SK-N-SH (cell line): ENCODE measurements around the gene KIF11.

Experiments
- FOXJ3 ChIP-seq: sonication (generic); formaldehyde crosslinking; IDR thresholded peaks from 2 replicates; pipeline ENCODE4 v1.5.1; 2020; ENCODE audit warnings: mild to moderate bottlenecking, missing genetic modification reagents
- MEF2A ChIP-seq: IDR thresholded peaks from 2 replicates; pipeline ENCODE4 v1.4.0; 2012; ENCODE audit warnings: low read depth, borderline replicate concordance
- MXI1 ChIP-seq: IDR thresholded peaks from 2 replicates; pipeline ENCODE4 v1.6.1; 2012; ENCODE audit warnings: mild to moderate bottlenecking, low read depth, low read length, improper control_type of control experiment
- NFIC ChIP-seq: IDR thresholded peaks from 2 replicates; pipeline ENCODE4 v1.4.0; 2012; ENCODE audit warnings: borderline replicate concordance
- NRF1 ChIP-seq: IDR thresholded peaks from 2 replicates; pipeline ENCODE4 v1.6.1; 2012; ENCODE audit warnings: low read depth, mild to moderate bottlenecking, low read length
- RAD21 ChIP-seq: IDR thresholded peaks from 2 replicates; pipeline ENCODE4 v1.6.1; 2012; ENCODE audit warnings: mild to moderate bottlenecking, low read length
- RCOR1 ChIP-seq: fragments of 150-350 bp; IDR thresholded peaks from 2 replicates; pipeline ENCODE4 v1.6.1; 2017; ENCODE audit warnings: antibody characterized with exemption, low read length
- TF ChIP-seq, protein P1 (sequence below): fragments of 200-600 bp; sonication (generic); IDR thresholded peaks from 2 replicates; pipeline ENCODE4 v1.6.1; 2017; ENCODE audit warnings: antibody characterized with exemption, mild to moderate bottlenecking, moderate library complexity
- TF ChIP-seq, protein P2 (sequence below): IDR thresholded peaks from 2 replicates; pipeline ENCODE4 v1.4.0; 2012; ENCODE audit warnings: low read depth
- TF ChIP-seq, protein P3 (sequence below): IDR thresholded peaks from 2 replicates; pipeline ENCODE4 v1.6.1; 2012; ENCODE audit warnings: mild to moderate bottlenecking, low read depth, low read length, moderate library complexity

DNA sequence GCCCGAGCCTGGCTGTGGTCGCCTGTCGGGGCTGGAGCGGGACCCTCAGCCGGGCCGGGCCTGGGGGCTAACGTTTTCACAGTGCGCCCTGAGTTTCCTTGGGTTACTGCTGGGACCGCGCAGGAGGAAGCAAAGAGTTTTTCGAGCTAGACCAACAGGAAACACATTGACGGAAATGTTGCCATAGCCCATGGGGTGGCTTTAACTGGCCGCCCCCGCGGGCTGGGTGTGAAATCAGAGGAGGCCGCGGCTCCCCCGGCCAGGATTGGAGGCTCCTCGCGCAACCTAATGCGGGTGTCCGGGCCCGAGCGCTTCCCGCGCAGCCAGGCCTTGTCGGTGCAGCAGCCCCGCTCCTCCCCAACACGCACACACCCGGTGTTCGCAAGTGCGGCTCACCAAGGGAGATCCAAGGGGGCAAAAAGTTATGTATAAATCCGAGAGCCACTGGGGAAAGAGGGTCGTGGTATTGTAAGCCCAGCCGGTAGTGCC lies 98.7 kb downstream of the KIF11 start:
- no peak for TF ChIP-seq FOXJ3 (CRISPR knock-in tag)
- no peak for TF ChIP-seq MXI1
- TF ChIP-seq, protein P1, sequence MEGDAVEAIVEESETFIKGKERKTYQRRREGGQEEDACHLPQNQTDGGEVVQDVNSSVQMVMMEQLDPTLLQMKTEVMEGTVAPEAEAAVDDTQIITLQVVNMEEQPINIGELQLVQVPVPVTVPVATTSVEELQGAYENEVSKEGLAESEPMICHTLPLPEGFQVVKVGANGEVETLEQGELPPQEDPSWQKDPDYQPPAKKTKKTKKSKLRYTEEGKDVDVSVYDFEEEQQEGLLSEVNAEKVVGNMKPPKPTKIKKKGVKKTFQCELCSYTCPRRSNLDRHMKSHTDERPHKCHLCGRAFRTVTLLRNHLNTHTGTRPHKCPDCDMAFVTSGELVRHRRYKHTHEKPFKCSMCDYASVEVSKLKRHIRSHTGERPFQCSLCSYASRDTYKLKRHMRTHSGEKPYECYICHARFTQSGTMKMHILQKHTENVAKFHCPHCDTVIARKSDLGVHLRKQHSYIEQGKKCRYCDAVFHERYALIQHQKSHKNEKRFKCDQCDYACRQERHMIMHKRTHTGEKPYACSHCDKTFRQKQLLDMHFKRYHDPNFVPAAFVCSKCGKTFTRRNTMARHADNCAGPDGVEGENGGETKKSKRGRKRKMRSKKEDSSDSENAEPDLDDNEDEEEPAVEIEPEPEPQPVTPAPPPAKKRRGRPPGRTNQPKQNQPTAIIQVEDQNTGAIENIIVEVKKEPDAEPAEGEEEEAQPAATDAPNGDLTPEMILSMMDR, result no peak
- TF ChIP-seq RCOR1, result no peak
- TF ChIP-seq, protein P2, sequence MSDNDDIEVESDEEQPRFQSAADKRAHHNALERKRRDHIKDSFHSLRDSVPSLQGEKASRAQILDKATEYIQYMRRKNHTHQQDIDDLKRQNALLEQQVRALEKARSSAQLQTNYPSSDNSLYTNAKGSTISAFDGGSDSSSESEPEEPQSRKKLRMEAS, result no peak
- no peak for TF ChIP-seq NRF1
- TF ChIP-seq RAD21, result no peak
- TF ChIP-seq NFIC, result no peak
- TF ChIP-seq, protein P3, sequence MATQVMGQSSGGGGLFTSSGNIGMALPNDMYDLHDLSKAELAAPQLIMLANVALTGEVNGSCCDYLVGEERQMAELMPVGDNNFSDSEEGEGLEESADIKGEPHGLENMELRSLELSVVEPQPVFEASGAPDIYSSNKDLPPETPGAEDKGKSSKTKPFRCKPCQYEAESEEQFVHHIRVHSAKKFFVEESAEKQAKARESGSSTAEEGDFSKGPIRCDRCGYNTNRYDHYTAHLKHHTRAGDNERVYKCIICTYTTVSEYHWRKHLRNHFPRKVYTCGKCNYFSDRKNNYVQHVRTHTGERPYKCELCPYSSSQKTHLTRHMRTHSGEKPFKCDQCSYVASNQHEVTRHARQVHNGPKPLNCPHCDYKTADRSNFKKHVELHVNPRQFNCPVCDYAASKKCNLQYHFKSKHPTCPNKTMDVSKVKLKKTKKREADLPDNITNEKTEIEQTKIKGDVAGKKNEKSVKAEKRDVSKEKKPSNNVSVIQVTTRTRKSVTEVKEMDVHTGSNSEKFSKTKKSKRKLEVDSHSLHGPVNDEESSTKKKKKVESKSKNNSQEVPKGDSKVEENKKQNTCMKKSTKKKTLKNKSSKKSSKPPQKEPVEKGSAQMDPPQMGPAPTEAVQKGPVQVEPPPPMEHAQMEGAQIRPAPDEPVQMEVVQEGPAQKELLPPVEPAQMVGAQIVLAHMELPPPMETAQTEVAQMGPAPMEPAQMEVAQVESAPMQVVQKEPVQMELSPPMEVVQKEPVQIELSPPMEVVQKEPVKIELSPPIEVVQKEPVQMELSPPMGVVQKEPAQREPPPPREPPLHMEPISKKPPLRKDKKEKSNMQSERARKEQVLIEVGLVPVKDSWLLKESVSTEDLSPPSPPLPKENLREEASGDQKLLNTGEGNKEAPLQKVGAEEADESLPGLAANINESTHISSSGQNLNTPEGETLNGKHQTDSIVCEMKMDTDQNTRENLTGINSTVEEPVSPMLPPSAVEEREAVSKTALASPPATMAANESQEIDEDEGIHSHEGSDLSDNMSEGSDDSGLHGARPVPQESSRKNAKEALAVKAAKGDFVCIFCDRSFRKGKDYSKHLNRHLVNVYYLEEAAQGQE, result no peak
- TF ChIP-seq MEF2A, result no peak
